ENCODE results near the gene INMT. TPM values are rescaled to one million over a fixed set of nuclear protein-coding genes. Genes with fewer than 3 reads are reported as not detected.
A peak's percentile ranks its signal among the peaks of the same experiment; 100 is the strongest.

The INMT gene
- total RNA-seq, 1 donor from 2014 or later = 14.5 TPM

GRCh38 chr7:30728591-30729100 is 23.3 kb upstream of the INMT start:
- DNase-seq = no peak

GRCh38 chr7:30729642-30730041 is 22.3 kb upstream of the INMT start:
- DNase-seq = no peak

GRCh38 chr7:30730097-30730496 is 21.8 kb upstream of the INMT start:
- DNase-seq = no peak

- no peak for DNase-seq
Observed at GRCh38 chr7:30730996-30731395, 20.9 kb upstream of the INMT start.

- no peak for DNase-seq
Observed at GRCh38 chr7:30731581-30731980, 20.4 kb upstream of the INMT start.

- no peak for DNase-seq
Observed at GRCh38 chr7:30732606-30733005, 19.3 kb upstream of the INMT start.

GRCh38 chr7:30733216-30733615 is 18.7 kb upstream of the INMT start:
- no peak for DNase-seq

- DNase-seq = no peak
Observed at GRCh38 chr7:30733691-30734090, 18.2 kb upstream of the INMT start.

- DNase-seq = no peak
Observed at GRCh38 chr7:30734497-30734896, 17.4 kb upstream of the INMT start.

GRCh38 chr7:30735631-30736030 is 16.3 kb upstream of the INMT start:
- no peak for DNase-seq

GRCh38 chr7:30736291-30736690 is 15.6 kb upstream of the INMT start:
- no peak for DNase-seq

- no peak for DNase-seq
Observed at GRCh38 chr7:30738026-30738915, 13.7 kb upstream of the INMT start.

GRCh38 chr7:30739691-30740090 is 12.2 kb upstream of the INMT start:
- DNase-seq = no peak

- peak; percentile 88 for DNase-seq
Observed at GRCh38 chr7:30740417-30741181, 11.3 kb upstream of the INMT start.

- DNase-seq = no peak
Observed at GRCh38 chr7:30741289-30741688, 10.6 kb upstream of the INMT start.

- DNase-seq = no peak
Observed at GRCh38 chr7:30743371-30744074, 8.4 kb upstream of the INMT start.

GRCh38 chr7:30744075-30744417 is 7.9 kb upstream of the INMT start:
- no peak for DNase-seq

GRCh38 chr7:30745261-30745941 is 6.5 kb upstream of the INMT start:
- DNase-seq = no peak

GRCh38 chr7:30750010-30750409 is 1.9 kb upstream of the INMT start:
- no peak for DNase-seq

GRCh38 chr7:30750683-30751650 is 968 bp upstream of the INMT start:
- peak; percentile 87 for DNase-seq

- no peak for DNase-seq
Observed at GRCh38 chr7:30752484-30752883, 549 bp downstream of the INMT start.

All from tongue (tissue), 2 donors.